HepG2 (cell line): ENCODE results near the gene PTPN22. TPM values are rescaled to one million over a fixed set of nuclear protein-coding genes. Genes with fewer than 3 reads are reported as not detected.

Source experiments
- ATAC-seq: fragments of 200-7000 bp; cut with Tn5 transposase; 3 replicates; pipeline ENCODE4 v1.9.1; 2020; ENCODE audit warnings: mild to moderate bottlenecking, moderate library complexity
- BruUV-seq: library from RNA; stranded (reverse); fragments of 400-500 nt; replicated peaks from 2 replicates; lab custom pipeline; 2021; lab: Mats Ljungman, UMichigan
- CTCF ChIA-PET: fragments of 300-600 bp; formaldehyde crosslinking; extraction: SDS; loops from one replicate; lab custom pipeline; 2021; ENCODE audit warnings: low total read pairs, inconsistent platforms, low intra/inter-chr PET ratio; lab: Yijun Ruan, JAX
- POLR2A ChIA-PET: fragments of 350-600 bp; sonication (Branson Sonifier 250); formaldehyde crosslinking; loops from one replicate; lab custom pipeline; 2020; ENCODE audit warnings: antibody characterized with exemption, inconsistent platforms; lab: Yijun Ruan, JAX
- DNase-seq: peaks from one replicate; pipeline ENCODE4 v3.0.0-alpha.2; 2015; ENCODE audit warnings: low spot score
- FAIRE-seq: peaks from 3 replicates; lab custom pipeline; 2011; peaks lifted over from hg19 to GRCh38; lab: Jason Lieb, UNC
- H2AFZ ChIP-seq: one replicate; pipeline ENCODE4 v1.6.1; 2011; ENCODE audit warnings: low read length, inconsistent platforms
- H3K27ac ChIP-seq: fragments of 300-600 bp; 3 replicates; pipeline ENCODE4 v1.8.0; 2011; ENCODE audit warnings: mixed run types, mild to moderate bottlenecking, mixed read lengths, low read length, inconsistent platforms; ENCODE audit not compliant: insufficient read depth; ENCODE audit errors: extremely low read length
- H3K27me3 ChIP-seq, 2 experiments: fragments of 200-600 bp in 1 of 2; 2 replicates in 1 of 2; 3 replicates in 1 of 2; pipeline versions ENCODE4 v1.6.0 to v1.8.0; 2011; ENCODE audit warnings: low read length in 2 of 2, mild to moderate bottlenecking in 2 of 2, moderate library complexity in 2 of 2, inconsistent platforms in 1 of 2; ENCODE audit not compliant: insufficient read depth in 2 of 2, control insufficient read depth in 1 of 2
- H3K36me3 ChIP-seq, 2 experiments: fragments of 200-600 bp in 1 of 2; replicated peaks in 1 of 2; 2 replicates in 1 of 2; 3 replicates in 1 of 2; pipeline versions ENCODE4 v1.5.1 to v1.8.0; 2011; ENCODE audit warnings: low read length in 2 of 2, inconsistent platforms in 1 of 2; ENCODE audit not compliant: insufficient read depth in 2 of 2, control insufficient read depth in 1 of 2
- H3K4me1 ChIP-seq: 2 replicates; pipeline ENCODE4 v1.5.1; 2012; ENCODE audit warnings: low read length, inconsistent platforms; ENCODE audit not compliant: insufficient read depth
- H3K4me2 ChIP-seq: 2 replicates; pipeline ENCODE4 v1.6.0; 2011; ENCODE audit warnings: low read depth, low read length, inconsistent platforms
- H3K4me3 ChIP-seq, 3 experiments: fragments of 200-600 bp in 1 of 3; sonication (generic), shearing (Covaris generic) in 1 of 3; replicated peaks in 1 of 3; 2 replicates each; pipeline ENCODE4 v1.5.1; 2011 to 2016; ENCODE audit warnings: low read length in 3 of 3, inconsistent platforms in 2 of 3, low read depth in 2 of 3, mild to moderate bottlenecking in 2 of 3, control low read depth in 1 of 3, mixed read lengths in 1 of 3; ENCODE audit not compliant: insufficient read depth in 1 of 3
- H3K79me2 ChIP-seq: one replicate; pipeline ENCODE4 v1.6.1; 2011; ENCODE audit warnings: low read length, inconsistent platforms; ENCODE audit not compliant: insufficient read depth
- H3K9ac ChIP-seq: 2 replicates; pipeline ENCODE4 v1.6.0; 2011; ENCODE audit warnings: mild to moderate bottlenecking, low read depth, low read length, inconsistent platforms; ENCODE audit not compliant: insufficient read depth
- H3K9me3 ChIP-seq: 2 replicates; pipeline ENCODE4 v1.5.1; 2012; ENCODE audit warnings: mild to moderate bottlenecking, low read length
- H4K20me1 ChIP-seq: 2 replicates; pipeline ENCODE4 v1.6.0; 2011; ENCODE audit warnings: inconsistent platforms, mild to moderate bottlenecking, low read length, moderate library complexity; ENCODE audit not compliant: insufficient read depth
- ZNF251 ChIP-seq: sonication (generic); formaldehyde crosslinking; IDR thresholded peaks from 2 replicates; pipeline ENCODE4 v1.9.0; 2021; ENCODE audit warnings: mild to moderate bottlenecking, missing genetic modification reagents
- ZSCAN21 ChIP-seq: sonication (generic); formaldehyde crosslinking; IDR thresholded peaks from 2 replicates; pipeline ENCODE4 v1.8.0; 2022; ENCODE audit warnings: mild to moderate bottlenecking, missing genetic modification reagents, moderate library complexity, borderline replicate concordance
- WGBS: methylation state at CpG from one replicate; pipeline ENCODE4 v1.1.6; 2017; ENCODE audit warnings: low lambda C conversion rate; 5-methylcytosine and 5-hydroxymethylcytosine counted together
- in situ Hi-C: cut with HindIII; loops from 2 replicates; pipeline ENCODE4 v1.10.0; 2017; ENCODE audit warnings: low pct_unique_long_range_greater_than_20kb; ENCODE audit not compliant: extremely low pct_ligation_motif_present
- intact Hi-C: fragments of 100-400 bp; cut with micrococcal nuclease; formaldehyde crosslinking; loops from one replicate; pipeline ENCODE4 v1.10.0; 2022; ENCODE audit not compliant: unreplicated experiment
- polyA plus RNA-seq, 8 experiments: library from polyadenylated mRNA; depleted of rRNA in 3 of 8; stranded (reverse) in 7 of 8; unstranded in 1 of 8; fragments of >200 nt; fragmentation: Illumina TruSeq in 4 of 8; extraction: Trizol in 4 of 8; gene quantifications; 2 replicates each; pipeline versions ENCODE4 v1.2.1 to v1.2.3, GENCODE V29; 2011 to 2016; ENCODE audit warnings: low read depth in 4 of 8, missing spikeins in 1 of 8, mixed read lengths in 1 of 8; ENCODE audit not compliant: insufficient read depth in 1 of 8
- total RNA-seq, 5 experiments: library from RNA; depleted of rRNA; stranded (reverse); fragments of >200 nt; fragmentation: Illumina TruSeq; extraction: Trizol; gene quantifications; 2 replicates each; pipeline ENCODE4 v1.2.3, GENCODE V29; 2016; ENCODE audit warnings: low read depth in 1 of 5
- TF ChIP-seq, protein P1 (sequence below): sonication (generic); formaldehyde crosslinking; IDR thresholded peaks from 2 replicates; pipeline ENCODE4 v1.8.1; 2023; ENCODE audit warnings: mild to moderate bottlenecking, missing genetic modification reagents
- TF ChIP-seq, protein P2 (sequence below): sonication (generic); formaldehyde crosslinking; IDR thresholded peaks from 2 replicates; pipeline ENCODE4 v1.5.0; 2020; ENCODE audit warnings: mild to moderate bottlenecking, missing genetic modification reagents, moderate library complexity
- TF ChIP-seq, protein P3 (sequence below): sonication (generic); formaldehyde crosslinking; IDR thresholded peaks from 2 replicates; pipeline ENCODE4 v1.5.0; 2020; ENCODE audit warnings: missing genetic modification reagents, mild to moderate bottlenecking, borderline replicate concordance

Gene PTPN22
- total and polyA plus RNA-seq, 2 of the 13 experiments (the other 11 are each of a cell fraction or from before 2014, with no cell fraction given): not detected

DNA sequence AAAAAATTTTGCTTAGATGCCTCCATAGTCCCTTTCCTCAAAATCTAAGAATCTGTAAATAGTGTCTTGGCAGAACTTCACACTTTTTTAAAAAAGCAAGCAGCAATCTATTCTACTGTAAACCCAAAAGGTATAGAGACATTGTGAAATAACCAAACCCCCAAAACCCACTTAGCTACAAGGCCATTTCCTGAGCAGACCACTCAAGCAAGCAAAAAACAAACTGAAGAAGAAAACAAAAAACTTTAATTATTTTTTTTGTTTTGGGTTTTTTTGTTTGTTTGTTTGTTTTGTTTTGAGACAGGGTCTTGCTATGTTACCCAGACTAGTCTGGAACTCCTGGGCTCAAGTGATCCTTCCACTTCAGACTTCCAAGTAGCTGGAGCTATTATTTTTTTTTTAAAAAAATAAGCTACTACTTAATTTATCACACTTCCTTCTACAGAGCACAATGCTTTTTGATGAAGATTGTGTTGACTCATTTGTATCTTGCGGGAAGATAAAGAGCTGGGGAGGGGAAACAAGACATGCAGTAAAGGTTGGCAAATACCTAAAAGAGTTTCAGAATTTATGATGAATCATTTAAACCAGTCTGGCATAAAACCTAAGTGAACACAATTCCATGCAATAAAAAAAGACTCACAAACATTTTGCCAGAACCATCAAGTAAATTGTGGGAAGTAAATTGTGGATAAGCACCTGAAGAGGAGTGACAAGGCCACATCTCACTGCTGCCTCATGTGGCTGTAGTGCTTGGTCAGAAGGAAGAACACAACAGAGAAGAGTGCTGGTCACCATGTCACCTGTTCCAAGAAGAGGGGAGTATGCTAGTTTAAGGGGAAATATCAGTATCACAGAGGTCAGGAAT, 2.7 kb upstream of the PTPN22 start:
- ATAC-seq (peak; percentile 79), FAIRE-seq (peak; percentile 78), DNase-seq (peak; percentile 23)
- ChIA-PET CTCF (no interaction called here), POLR2A (no interaction called here)
- TF ChIP-seq, protein P1, sequence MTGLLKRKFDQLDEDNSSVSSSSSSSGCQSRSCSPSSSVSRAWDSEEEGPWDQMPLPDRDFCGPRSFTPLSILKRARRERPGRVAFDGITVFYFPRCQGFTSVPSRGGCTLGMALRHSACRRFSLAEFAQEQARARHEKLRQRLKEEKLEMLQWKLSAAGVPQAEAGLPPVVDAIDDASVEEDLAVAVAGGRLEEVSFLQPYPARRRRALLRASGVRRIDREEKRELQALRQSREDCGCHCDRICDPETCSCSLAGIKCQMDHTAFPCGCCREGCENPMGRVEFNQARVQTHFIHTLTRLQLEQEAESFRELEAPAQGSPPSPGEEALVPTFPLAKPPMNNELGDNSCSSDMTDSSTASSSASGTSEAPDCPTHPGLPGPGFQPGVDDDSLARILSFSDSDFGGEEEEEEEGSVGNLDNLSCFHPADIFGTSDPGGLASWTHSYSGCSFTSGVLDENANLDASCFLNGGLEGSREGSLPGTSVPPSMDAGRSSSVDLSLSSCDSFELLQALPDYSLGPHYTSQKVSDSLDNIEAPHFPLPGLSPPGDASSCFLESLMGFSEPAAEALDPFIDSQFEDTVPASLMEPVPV (CRISPR knock-in tag): no peak
- TF ChIP-seq, protein P2, sequence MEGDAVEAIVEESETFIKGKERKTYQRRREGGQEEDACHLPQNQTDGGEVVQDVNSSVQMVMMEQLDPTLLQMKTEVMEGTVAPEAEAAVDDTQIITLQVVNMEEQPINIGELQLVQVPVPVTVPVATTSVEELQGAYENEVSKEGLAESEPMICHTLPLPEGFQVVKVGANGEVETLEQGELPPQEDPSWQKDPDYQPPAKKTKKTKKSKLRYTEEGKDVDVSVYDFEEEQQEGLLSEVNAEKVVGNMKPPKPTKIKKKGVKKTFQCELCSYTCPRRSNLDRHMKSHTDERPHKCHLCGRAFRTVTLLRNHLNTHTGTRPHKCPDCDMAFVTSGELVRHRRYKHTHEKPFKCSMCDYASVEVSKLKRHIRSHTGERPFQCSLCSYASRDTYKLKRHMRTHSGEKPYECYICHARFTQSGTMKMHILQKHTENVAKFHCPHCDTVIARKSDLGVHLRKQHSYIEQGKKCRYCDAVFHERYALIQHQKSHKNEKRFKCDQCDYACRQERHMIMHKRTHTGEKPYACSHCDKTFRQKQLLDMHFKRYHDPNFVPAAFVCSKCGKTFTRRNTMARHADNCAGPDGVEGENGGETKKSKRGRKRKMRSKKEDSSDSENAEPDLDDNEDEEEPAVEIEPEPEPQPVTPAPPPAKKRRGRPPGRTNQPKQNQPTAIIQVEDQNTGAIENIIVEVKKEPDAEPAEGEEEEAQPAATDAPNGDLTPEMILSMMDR (CRISPR knock-in tag): 0 out of 2 replicates have a peak, but pooled peaks have one; percentile 11
- TF ChIP-seq ZSCAN21 (CRISPR knock-in tag) (no peak), ZNF251 (CRISPR knock-in tag) (no peak)
- TF ChIP-seq, protein P3, sequence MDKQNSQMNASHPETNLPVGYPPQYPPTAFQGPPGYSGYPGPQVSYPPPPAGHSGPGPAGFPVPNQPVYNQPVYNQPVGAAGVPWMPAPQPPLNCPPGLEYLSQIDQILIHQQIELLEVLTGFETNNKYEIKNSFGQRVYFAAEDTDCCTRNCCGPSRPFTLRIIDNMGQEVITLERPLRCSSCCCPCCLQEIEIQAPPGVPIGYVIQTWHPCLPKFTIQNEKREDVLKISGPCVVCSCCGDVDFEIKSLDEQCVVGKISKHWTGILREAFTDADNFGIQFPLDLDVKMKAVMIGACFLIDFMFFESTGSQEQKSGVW: no peak
- no peaks in the 10 kb centered on the region for H3K36me3 ChIP-seq
- H3K9me3 ChIP-seq: no peaks in the 10 kb centered on the region
- H3K27me3 ChIP-seq: no peaks in the 10 kb centered on the region; a peak in 1 of 5 replicates
- in situ Hi-C loops (no loop called here), intact Hi-C loops (loop anchor here (5.0 kb wide), 1 partner anchor 37 kb away; no protein-coding TSS in a partner anchor)
- H3K4me3 ChIP-seq: no peak overlapping the region
- H3K79me2 ChIP-seq: no peaks in the 10 kb centered on the region
- no peaks in the 10 kb centered on the region for H4K20me1 ChIP-seq
- no peak overlapping the region for H3K27ac ChIP-seq
- no TSS peak for BruUV-seq
- 89% methylated on average over 1 of the region's 1 CpG for WGBS
- H2AFZ ChIP-seq: no peak overlapping the region
- no peaks in the 10 kb centered on the region for H3K4me1 ChIP-seq
- H3K9ac ChIP-seq: no peak overlapping the region
- no peak overlapping the region for H3K4me2 ChIP-seq
